HG02623 (cell line): ENCODE results near the gene FNDC3B.

Source experiments
- ATAC-seq: cut with Tn5 transposase; IDR thresholded peaks from one replicate; pipeline ENCODE4 v1.9.1; 2021; ENCODE audit warnings: moderate library complexity; ENCODE audit not compliant: unreplicated experiment

Gene FNDC3B

GRCh38 chr3:172147113-172147818 is 107.9 kb downstream of the FNDC3B start:
- no peak for ATAC-seq

GRCh38 chr3:172148241-172148640 is 108.9 kb downstream of the FNDC3B start:
- no peak for ATAC-seq

GRCh38 chr3:172148702-172149565 is 109.6 kb downstream of the FNDC3B start:
- no peak for ATAC-seq

GRCh38 chr3:172150268-172150667 is 110.9 kb downstream of the FNDC3B start:
- no peak for ATAC-seq

- no peak for ATAC-seq
These were observed 111.7 kb downstream of the FNDC3B start for GRCh38 chr3:172150913-172151650.

GRCh38 chr3:172151651-172152649 is 112.6 kb downstream of the FNDC3B start:
- no peak for ATAC-seq

- no peak for ATAC-seq
These were observed 113.5 kb downstream of the FNDC3B start for GRCh38 chr3:172152874-172153273.

GRCh38 chr3:172153335-172153861 is 114.0 kb downstream of the FNDC3B start:
- ATAC-seq, result peak; percentile 65

- peak; percentile 59 for ATAC-seq
These were observed 115.6 kb downstream of the FNDC3B start for GRCh38 chr3:172154768-172155664.

- ATAC-seq, result no peak
These were observed 116.7 kb downstream of the FNDC3B start for GRCh38 chr3:172155897-172156585.

GRCh38 chr3:172156586-172156955 is 117.2 kb downstream of the FNDC3B start:
- ATAC-seq, result no peak

- ATAC-seq, result no peak
These were observed 118.3 kb downstream of the FNDC3B start for GRCh38 chr3:172157564-172158258.

GRCh38 chr3:172158741-172159140 is 119.4 kb downstream of the FNDC3B start:
- ATAC-seq, result no peak

GRCh38 chr3:172159376-172159775 is 120.0 kb downstream of the FNDC3B start:
- no peak for ATAC-seq

GRCh38 chr3:172159962-172160538 is 120.7 kb downstream of the FNDC3B start:
- ATAC-seq, result no peak

GRCh38 chr3:172161133-172161789 is 121.9 kb downstream of the FNDC3B start:
- ATAC-seq, result no peak

- no peak for ATAC-seq
These were observed 122.6 kb downstream of the FNDC3B start for GRCh38 chr3:172161959-172162358.
